Mesothelial cell of epicardium (in vitro differentiated cells): ENCODE measurements around the gene ARNT2. TPM values are rescaled to one million over a fixed set of nuclear protein-coding genes. Genes with fewer than 3 reads are reported as not detected.

ENCODE experiments used
- DNase-seq, 2 experiments: peaks; one replicate each; pipeline ENCODE4 v3.0.0; 2021; ENCODE audit warnings: low spot score in 2 of 2; ENCODE audit not compliant: unreplicated experiment in 2 of 2
- H3K27ac Mint-ChIP-seq: 2 replicates; pipeline ENCODE4 v1.8.0; 2021; ENCODE audit warnings: mixed read lengths
- H3K27me3 Mint-ChIP-seq: 2 replicates; pipeline ENCODE4 v1.8.0; 2021; ENCODE audit warnings: low read depth, mixed read lengths
- H3K36me3 Mint-ChIP-seq: 2 replicates; pipeline ENCODE4 v1.8.0; 2021; ENCODE audit warnings: mixed read lengths
- H3K4me1 Mint-ChIP-seq: 2 replicates; pipeline ENCODE4 v1.8.0; 2021; ENCODE audit warnings: mixed read lengths
- H3K4me3 Mint-ChIP-seq: 2 replicates; pipeline ENCODE4 v1.8.0; 2021; ENCODE audit warnings: mild to moderate bottlenecking, moderate library complexity, mixed read lengths
- H3K9me3 Mint-ChIP-seq: 2 replicates; pipeline ENCODE4 v1.8.0; 2021; ENCODE audit warnings: mixed read lengths
- CTCF ChIP-seq: fragments of 200-600 bp; sonication (generic); IDR thresholded peaks from one replicate; pipeline ENCODE4 v1.5.0; 2021; ENCODE audit warnings: antibody characterized with exemption; ENCODE audit not compliant: unreplicated experiment
- total RNA-seq: library from RNA; stranded (reverse); gene quantifications from 3 replicates; pipeline ENCODE4 v1.2.1, GENCODE V29; 2021

The ARNT2 gene
- total RNA-seq, 1 donor from 2014 or later: 20.2 TPM

- peaks cover 18% of the 10 kb centered on the region for H3K9me3 Mint-ChIP-seq
- no peak overlapping the region for H3K27ac Mint-ChIP-seq
- H3K27me3 Mint-ChIP-seq: no peaks in the 10 kb centered on the region
- H3K4me1 Mint-ChIP-seq: no peaks in the 10 kb centered on the region
- no peak for TF ChIP-seq CTCF
- DNase-seq: no peak
- peaks cover 51% of the 10 kb centered on the region for H3K36me3 Mint-ChIP-seq
- H3K4me3 Mint-ChIP-seq: no peak overlapping the region
Measured at GRCh38 chr15:80474224-80475215, 70.3 kb downstream of the ARNT2 start.

- no peak for DNase-seq
- Mint-ChIP-seq H3K9me3 (peaks cover 18% of the 10 kb centered on the region), H3K27ac (no peak overlapping the region), H3K27me3 (no peaks in the 10 kb centered on the region), H3K36me3 (peaks cover 44% of the 10 kb centered on the region), H3K4me3 (no peak overlapping the region), H3K4me1 (peaks cover 4% of the 10 kb centered on the region)
- TF ChIP-seq CTCF: no peak
Measured at GRCh38 chr15:80475572-80475971, 71.4 kb downstream of the ARNT2 start.

- no peak for DNase-seq
- Mint-ChIP-seq H3K27ac (no peak overlapping the region), H3K36me3 (peaks cover 41% of the 10 kb centered on the region), H3K9me3 (peaks cover 18% of the 10 kb centered on the region), H3K27me3 (no peaks in the 10 kb centered on the region), H3K4me1 (peaks cover 8% of the 10 kb centered on the region), H3K4me3 (no peak overlapping the region)
- no peak for TF ChIP-seq CTCF
Measured at GRCh38 chr15:80476036-80476435, 71.9 kb downstream of the ARNT2 start.

- H3K9me3 Mint-ChIP-seq: peaks cover 18% of the 10 kb centered on the region
- H3K36me3 Mint-ChIP-seq: peaks cover 36% of the 10 kb centered on the region
- no peak overlapping the region for H3K27ac Mint-ChIP-seq
- H3K27me3 Mint-ChIP-seq: no peaks in the 10 kb centered on the region
- no peak for DNase-seq
- H3K4me3 Mint-ChIP-seq: no peak overlapping the region
- TF ChIP-seq CTCF: no peak
- H3K4me1 Mint-ChIP-seq: peaks cover 13% of the 10 kb centered on the region
Measured at GRCh38 chr15:80478075-80478474, 73.9 kb downstream of the ARNT2 start.

DNA sequence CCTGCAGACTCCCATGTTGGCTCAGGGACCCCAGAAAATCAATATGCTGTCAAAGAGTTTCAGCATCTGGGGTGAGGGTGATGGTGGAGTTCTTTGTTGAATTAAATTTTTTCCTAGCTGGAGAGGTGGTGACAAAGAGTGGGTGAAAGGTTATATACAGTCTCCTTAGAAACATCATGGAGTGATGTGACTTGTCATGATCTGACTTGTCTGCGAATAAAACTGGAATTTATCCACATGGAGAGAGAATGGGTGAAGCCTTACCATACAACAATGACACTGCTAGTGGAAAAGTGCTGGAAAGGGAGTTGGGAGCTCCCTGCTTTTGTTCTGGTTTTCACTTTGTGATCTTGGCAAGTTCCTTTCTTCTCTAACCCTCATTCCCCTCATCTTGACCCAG lies 75.0 kb downstream of the ARNT2 start:
- H3K4me1 Mint-ChIP-seq: peaks cover 20% of the 10 kb centered on the region
- no peak for TF ChIP-seq CTCF

More for the DNA sequence above, 75.0 kb downstream of the ARNT2 start:
- peaks cover 36% of the 10 kb centered on the region for H3K36me3 Mint-ChIP-seq
- H3K27ac Mint-ChIP-seq: no peak overlapping the region
- no peaks in the 10 kb centered on the region for H3K27me3 Mint-ChIP-seq
- no peak overlapping the region for H3K4me3 Mint-ChIP-seq
- DNase-seq: no peak
- H3K9me3 Mint-ChIP-seq: peaks cover 18% of the 10 kb centered on the region
